NCI-H2107 treated with DMSO at 0.1 percent for 48 hours (cell line): ENCODE results near the gene CFAP54.

Experiments used
- DNase-seq: peaks from one replicate; lab custom pipeline; 2025; ENCODE audit not compliant: unreplicated experiment; lab: John Stamatoyannopoulos, UW

CFAP54 gene

DNA sequence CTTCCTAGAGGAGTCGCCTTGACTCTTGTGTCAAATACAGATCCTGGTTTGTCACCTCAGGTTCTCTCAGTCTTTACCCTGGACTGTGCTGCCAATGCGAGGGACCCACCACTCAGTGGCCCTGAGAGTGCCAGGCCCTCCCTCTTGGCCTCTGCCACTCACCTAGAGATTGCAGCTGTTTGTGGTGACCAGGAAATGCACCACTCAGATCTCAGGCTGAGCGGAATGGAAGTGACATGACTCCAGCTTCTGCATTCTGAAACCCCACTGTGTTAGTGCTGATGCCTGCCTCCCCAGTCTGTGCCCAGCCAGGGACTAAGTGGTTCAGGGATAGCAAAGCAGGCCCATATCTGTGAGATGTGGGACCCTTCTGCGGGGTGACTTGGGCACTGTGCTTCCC lies 389.9 kb downstream of the CFAP54 start:
- no peak for DNase-seq

- no peak for DNase-seq
Observed at GRCh38 chr12:96880220-96880619, 390.8 kb downstream of the CFAP54 start.

GRCh38 chr12:96881608-96882007 lies 392.2 kb downstream of the CFAP54 start:
- DNase-seq: no peak

DNA sequence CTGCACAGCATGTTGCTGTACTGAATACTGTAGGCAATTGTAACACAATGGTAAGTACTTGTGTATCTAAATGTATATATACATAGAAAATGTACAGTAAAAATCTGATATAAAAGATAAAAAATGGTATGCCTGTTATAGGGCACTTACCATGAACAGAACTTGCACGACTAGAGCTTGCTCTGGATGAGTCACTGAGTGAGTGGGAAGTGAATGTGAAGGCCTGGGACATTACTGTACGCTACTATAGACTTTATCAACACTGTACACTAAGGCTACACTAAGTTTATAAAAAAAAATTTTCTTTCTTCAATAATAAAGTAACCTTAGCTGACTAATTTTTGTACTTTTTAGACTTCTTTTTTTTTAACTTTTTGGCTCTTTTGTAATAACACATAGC lies 393.5 kb downstream of the CFAP54 start:
- no peak for DNase-seq

DNA sequence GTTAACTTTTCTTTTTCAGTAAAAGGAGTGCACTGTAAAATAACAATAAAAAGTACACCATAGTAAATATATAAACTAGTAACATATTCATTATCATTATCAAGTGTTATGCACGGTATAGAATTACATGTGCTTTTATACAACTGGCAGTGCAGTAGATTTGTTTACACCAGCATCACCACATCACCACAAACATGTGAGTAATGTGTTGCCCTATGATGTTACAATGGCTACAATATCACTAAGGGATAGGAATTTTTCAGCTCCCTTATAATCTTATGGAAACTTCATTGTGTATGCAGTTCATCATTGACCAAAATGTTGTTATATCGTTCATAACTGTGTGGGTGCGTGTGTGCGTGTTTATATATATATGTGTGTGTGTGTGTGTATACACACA lies 394.2 kb downstream of the CFAP54 start:
- no peak for DNase-seq

GRCh38 chr12:96886998-96887677 lies 397.8 kb downstream of the CFAP54 start:
- DNase-seq: no peak

GRCh38 chr12:96889273-96889933 lies 400.0 kb downstream of the CFAP54 start:
- DNase-seq: no peak

DNA sequence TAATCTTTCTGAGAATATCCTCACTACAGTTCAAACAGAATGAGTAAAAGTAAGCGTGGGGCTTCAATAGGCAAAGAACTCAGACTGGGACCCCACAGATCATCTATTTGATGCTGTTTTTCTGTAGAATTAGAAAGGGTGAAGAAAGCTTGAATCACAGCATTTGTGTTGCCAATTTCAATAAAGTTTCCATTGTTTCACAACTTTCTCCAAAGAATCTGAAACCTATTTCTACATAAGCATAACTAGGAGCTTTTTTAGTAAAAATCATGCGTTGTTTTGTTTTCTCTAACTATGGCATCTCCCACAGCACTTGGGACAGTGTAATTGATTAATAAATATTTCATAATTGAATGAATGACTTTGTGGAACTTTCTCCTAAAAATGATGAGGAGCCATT lies 401.0 kb downstream of the CFAP54 start:
- no peak for DNase-seq

- no peak for DNase-seq
Observed at GRCh38 chr12:96892104-96892503, 402.7 kb downstream of the CFAP54 start.

DNA sequence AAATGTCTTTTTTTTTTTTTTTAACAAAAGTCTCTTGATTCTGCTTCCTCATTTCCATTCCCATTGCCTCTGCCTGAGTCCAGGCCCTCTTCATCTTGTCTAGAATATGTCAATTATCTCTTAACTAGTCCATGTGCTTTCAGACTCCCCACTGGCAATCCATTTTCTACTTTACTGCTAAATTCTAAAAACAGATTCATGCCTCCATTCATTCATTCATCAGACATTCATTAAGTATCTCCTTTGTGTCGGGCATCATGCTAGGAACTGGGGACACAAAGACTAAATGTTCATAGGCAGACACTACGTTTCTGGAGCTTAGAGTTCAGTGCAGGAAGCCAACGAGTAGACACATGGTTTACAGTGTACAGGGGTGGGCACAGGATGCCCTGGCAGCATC lies 408.0 kb downstream of the CFAP54 start:
- no peak for DNase-seq

DNA sequence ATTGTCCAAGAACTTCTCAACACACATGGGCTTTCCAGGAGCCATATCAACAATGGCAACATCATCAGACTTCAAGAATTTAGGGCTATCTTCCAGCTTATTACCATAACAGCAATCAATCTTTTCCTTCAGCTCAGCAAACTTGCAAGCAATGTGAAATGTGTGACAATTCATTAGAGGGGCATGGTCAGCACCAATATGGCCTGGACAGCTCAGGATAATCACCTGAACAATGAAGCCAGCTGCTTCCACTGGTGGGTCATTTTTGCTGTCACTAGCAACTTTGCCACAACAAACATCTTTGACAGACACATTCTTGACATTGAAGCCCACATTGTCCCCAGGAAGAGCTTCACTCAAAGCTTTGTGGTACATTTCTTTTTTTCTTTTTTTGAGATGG lies 411.8 kb downstream of the CFAP54 start:
- no peak for DNase-seq

GRCh38 chr12:96902076-96902475 lies 412.7 kb downstream of the CFAP54 start:
- DNase-seq: no peak

GRCh38 chr12:96906498-96906848 lies 417.1 kb downstream of the CFAP54 start:
- no peak for DNase-seq

GRCh38 chr12:96906849-96907670 lies 417.7 kb downstream of the CFAP54 start, which contains the start of gene NEDD1:
TSS of gene NEDD1 (plus strand) at chr12:96907257. CDS start at chr12:96909760, 2,503 bp downstream.
- peak; percentile 57 for DNase-seq

- peak; percentile 31 for DNase-seq
Observed at GRCh38 chr12:96907671-96908422, 418.5 kb downstream of the CFAP54 start.

- no peak for DNase-seq
Observed at GRCh38 chr12:96908423-96908675, 419.0 kb downstream of the CFAP54 start.

DNA sequence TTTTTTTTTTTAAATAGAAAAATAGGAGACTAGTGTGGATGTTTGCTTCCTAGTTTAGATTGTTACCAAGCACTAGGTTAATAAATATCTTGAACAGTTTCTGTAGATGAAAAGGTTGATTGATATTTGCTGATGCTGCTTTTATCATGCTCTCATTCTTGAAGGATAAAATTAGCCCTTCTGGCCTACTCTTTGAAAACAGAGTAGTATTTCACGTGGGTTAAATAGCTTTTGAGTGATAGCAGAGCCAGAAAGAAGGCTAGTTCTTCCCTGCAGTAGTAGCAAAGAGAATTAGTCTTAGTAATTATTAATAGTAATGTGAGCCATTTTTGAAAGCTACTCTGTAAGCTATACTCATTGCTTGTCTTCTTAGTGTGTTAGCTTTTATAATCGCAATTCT lies 422.9 kb downstream of the CFAP54 start:
- no peak for DNase-seq

GRCh38 chr12:96912943-96913342 lies 423.6 kb downstream of the CFAP54 start:
- DNase-seq: no peak

- DNase-seq: no peak
Observed at GRCh38 chr12:96919510-96920210, 430.3 kb downstream of the CFAP54 start.
